ENCODE data around the gene FMNL2.

DNA sequence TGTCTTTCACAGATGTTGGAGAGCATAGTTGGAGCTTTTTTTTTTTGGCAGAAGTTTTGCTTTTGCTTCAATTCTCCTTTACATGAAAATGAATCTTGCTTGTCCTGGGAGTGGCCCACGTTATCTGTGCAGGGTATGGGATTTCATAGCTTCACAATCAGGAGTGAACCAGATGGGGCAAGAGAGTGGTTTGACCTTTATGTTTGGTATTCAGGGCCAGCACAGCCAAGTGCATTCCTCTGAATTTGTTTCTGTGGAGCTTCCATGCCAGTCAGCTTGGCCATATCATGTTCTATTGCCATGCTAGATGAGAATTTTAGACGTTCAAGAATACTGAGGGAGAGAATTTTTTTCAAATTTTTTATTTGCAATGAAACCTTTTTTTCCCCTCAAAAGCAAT lies 265.7 kb downstream of the FMNL2 start:
- TF ChIP-seq, protein P1, sequence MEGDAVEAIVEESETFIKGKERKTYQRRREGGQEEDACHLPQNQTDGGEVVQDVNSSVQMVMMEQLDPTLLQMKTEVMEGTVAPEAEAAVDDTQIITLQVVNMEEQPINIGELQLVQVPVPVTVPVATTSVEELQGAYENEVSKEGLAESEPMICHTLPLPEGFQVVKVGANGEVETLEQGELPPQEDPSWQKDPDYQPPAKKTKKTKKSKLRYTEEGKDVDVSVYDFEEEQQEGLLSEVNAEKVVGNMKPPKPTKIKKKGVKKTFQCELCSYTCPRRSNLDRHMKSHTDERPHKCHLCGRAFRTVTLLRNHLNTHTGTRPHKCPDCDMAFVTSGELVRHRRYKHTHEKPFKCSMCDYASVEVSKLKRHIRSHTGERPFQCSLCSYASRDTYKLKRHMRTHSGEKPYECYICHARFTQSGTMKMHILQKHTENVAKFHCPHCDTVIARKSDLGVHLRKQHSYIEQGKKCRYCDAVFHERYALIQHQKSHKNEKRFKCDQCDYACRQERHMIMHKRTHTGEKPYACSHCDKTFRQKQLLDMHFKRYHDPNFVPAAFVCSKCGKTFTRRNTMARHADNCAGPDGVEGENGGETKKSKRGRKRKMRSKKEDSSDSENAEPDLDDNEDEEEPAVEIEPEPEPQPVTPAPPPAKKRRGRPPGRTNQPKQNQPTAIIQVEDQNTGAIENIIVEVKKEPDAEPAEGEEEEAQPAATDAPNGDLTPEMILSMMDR (IDR thresholded peaks at IDR 0.05): no peak
- TF ChIP-seq POLR2AphosphoS5 (IDR thresholded peaks at IDR 0.05; ENCODE audit: low read depth, low read length) (no peak), TCF7L2 (IDR thresholded peaks at IDR 0.05; ENCODE audit: low read depth, low read length) (no peak), SIN3A (IDR thresholded peaks at IDR 0.05; ENCODE audit: borderline replicate concordance, insufficient read depth, low read depth, low read length) (no peak), REST (IDR thresholded peaks at IDR 0.05; ENCODE audit: insufficient read depth in 1 of 2, low read depth in 2 of 2, low read length in 1 of 2) (no peak)

Data from Panc1 (cell line).